Fibroblast of lung (primary cell): ENCODE measurements around the gene OR2V1.
"Not testable (repeated sequence)": the region's sequence is repeated elsewhere in the genome, so short reads cannot be mapped to it uniquely, and the experiment has no call there.

Source experiments
- EZH2 ChIP-seq: IDR thresholded peaks from 2 replicates; pipeline ENCODE4 v1.5.1; 2012; ENCODE audit warnings: low read length, control low read depth, mild to moderate bottlenecking; ENCODE audit errors: missing control alignments
- TF ChIP-seq, protein P1 (sequence below), 2 donors: IDR thresholded peaks in 1 of 2; conservative IDR thresholded peaks in 1 of 2; 1 replicate in 1 of 2; 2 replicates in 1 of 2; pipeline ENCODE4 v1.5.1; 2011 to 2012; ENCODE audit warnings: low read length in 2 of 2, control low read depth in 1 of 2, inconsistent platforms in 1 of 2, low read depth in 1 of 2, mild to moderate bottlenecking in 1 of 2

DNA sequence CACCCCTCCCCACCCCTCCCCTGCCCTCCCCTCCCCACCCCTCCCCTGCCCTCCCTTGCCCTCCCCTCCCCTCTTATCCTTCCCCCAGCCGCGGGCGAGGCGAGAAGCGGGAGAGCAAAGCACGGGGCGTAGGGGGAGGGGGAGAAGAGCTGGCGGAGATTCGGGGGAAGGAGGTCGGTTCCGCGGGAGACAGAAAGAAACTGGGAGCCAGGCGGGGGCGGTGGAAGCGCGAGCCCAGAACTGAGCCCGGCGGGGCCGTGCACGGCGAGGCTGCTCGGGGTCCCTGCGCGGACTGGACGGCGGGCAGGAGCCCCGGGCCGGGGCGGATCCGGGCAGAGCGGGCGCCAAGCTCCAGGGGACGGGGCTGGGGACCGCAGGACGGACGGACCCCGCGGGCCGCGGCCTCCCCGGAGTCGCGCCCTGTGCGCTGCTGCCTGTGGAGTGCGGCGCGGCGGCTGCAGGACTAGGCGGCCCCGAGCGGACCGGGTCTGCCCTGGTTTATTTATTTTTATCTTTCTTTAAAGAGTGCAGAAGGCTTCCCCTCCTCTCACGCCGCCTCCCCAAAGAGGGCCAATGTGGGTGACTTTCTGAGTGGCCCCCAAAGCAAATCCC is 29.8 kb downstream of the OR2V1 start:
- TF ChIP-seq, protein P1, sequence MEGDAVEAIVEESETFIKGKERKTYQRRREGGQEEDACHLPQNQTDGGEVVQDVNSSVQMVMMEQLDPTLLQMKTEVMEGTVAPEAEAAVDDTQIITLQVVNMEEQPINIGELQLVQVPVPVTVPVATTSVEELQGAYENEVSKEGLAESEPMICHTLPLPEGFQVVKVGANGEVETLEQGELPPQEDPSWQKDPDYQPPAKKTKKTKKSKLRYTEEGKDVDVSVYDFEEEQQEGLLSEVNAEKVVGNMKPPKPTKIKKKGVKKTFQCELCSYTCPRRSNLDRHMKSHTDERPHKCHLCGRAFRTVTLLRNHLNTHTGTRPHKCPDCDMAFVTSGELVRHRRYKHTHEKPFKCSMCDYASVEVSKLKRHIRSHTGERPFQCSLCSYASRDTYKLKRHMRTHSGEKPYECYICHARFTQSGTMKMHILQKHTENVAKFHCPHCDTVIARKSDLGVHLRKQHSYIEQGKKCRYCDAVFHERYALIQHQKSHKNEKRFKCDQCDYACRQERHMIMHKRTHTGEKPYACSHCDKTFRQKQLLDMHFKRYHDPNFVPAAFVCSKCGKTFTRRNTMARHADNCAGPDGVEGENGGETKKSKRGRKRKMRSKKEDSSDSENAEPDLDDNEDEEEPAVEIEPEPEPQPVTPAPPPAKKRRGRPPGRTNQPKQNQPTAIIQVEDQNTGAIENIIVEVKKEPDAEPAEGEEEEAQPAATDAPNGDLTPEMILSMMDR (conservative IDR thresholded peaks at IDR 0.05 in 1 of 2, IDR thresholded peaks at IDR 0.05 in 1 of 2; ENCODE audit: low read depth in 1 of 2, low read length in 2 of 2), result not testable (repeated sequence)
- not testable (repeated sequence) for TF ChIP-seq EZH2
